HG02759 (cell line): ENCODE results near the gene MSGN1.

Experiments used
- ATAC-seq: cut with Tn5 transposase; IDR thresholded peaks from one replicate; pipeline ENCODE4 v1.9.1; 2021; ENCODE audit warnings: mild to moderate bottlenecking, moderate library complexity; ENCODE audit not compliant: unreplicated experiment

MSGN1 gene

DNA sequence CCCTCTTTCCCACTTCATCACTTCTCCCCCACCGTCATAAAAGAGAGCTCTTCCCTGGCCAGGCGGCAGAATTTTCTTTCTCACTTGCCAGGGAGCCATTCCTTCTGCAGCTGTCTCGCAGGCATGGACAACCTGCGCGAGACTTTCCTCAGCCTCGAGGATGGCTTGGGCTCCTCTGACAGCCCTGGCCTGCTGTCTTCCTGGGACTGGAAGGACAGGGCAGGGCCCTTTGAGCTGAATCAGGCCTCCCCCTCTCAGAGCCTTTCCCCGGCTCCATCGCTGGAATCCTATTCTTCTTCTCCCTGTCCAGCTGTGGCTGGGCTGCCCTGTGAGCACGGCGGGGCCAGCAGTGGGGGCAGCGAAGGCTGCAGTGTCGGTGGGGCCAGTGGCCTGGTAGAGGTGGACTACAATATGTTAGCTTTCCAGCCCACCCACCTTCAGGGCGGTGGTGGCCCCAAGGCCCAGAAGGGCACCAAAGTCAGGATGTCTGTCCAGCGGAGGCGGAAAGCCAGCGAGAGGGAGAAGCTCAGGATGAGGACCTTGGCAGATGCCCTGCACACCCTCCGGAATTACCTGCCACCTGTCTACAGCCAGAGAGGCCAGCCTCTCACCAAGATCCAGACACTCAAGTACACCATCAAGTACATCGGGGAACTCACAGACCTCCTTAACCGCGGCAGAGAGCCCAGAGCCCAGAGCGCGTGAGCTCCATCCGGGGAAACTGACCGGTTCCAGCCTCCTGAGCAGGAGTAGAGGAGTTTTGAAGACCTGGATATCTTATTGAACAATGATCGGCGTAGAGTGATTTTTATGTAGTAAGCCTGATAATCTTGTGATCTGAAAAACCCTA is at the start of gene MSGN1:
Gene MSGN1, plus strand, starts transcription at position 65 of the 850 bp plus-strand sequence. Its CDS starts 59 bp downstream, at position 124.
- no peak for ATAC-seq

- no peak for ATAC-seq
Measured at GRCh38 chr2:17768894-17769293, 47.4 kb upstream of the MSGN1 start.

DNA sequence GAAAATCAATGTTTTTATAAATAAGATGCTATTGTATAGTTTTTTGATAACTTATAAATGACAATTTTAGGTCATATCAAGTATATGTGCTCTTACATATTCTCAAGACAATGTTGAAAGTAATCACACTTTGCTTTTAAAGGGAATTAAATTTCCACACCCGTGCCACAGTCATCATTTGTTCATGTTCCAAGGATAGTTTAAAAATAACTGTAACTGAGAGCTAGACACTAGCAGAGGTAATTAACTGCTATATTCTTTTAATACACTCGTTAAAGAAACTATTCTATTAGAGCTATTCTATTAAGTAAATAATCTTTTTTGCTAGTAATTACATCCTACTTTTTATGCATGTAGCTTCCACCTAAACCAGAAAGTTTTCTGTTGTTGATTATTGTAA is 44.3 kb upstream of the MSGN1 start:
- no peak for ATAC-seq

DNA sequence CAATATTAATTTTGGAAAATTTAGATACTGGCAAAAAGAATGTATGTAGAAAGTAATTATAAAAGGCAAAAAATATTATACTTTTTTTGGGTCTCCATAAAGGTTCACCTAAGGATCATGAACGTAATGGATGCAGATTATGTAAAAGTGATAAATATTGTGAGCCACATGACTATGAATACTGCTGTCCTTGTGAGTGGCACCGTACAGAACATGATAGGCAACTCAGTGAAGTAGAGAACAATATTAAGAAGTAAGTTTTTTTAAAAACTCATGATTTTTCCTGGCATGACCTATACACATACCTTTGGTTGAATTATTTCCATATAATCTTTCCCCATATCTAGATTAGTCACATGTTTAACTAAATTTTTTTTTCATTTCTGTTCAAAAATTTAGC is 43.7 kb upstream of the MSGN1 start:
- ATAC-seq, result no peak

- ATAC-seq, result no peak
Measured at GRCh38 chr2:17780546-17780945, 35.7 kb upstream of the MSGN1 start.

DNA sequence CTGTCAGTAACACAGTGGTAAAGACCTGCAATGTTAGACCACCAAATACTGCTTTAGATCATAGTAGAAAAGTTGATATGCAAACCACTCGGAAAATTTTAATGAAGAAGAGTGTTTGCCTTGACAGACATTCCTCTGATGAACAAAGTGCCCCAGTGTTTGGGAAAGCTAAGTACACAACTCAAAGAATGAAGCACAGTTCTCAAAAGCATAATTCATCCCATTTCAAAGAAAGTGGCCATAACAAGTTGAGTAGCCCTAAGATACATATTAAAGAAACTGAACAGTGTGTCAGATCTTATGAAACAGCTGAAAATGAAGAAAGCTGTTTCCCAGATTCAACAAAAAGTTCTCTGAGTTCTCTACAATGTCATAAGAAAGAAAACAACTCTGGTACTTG is 34.8 kb upstream of the MSGN1 start:
- ATAC-seq, result no peak

DNA sequence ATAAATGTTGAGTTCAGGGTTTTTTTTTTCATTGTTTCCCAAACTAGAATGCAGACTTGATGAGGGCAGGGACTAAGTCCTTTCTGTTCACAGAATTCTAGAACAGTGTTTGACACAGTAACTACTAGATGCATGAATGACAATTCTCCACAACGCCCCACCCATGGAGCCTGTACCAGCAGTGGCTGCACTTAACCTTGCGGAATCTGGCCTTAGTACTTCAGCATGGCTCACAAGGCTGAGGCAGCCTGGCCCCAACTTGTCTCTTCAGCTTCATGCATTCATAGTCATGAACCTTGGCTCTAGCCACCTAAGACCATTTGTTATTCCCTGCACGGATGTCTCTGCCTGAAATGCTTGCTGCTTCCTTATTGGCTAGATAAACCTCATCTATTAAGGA is 29.5 kb upstream of the MSGN1 start:
- no peak for ATAC-seq

DNA sequence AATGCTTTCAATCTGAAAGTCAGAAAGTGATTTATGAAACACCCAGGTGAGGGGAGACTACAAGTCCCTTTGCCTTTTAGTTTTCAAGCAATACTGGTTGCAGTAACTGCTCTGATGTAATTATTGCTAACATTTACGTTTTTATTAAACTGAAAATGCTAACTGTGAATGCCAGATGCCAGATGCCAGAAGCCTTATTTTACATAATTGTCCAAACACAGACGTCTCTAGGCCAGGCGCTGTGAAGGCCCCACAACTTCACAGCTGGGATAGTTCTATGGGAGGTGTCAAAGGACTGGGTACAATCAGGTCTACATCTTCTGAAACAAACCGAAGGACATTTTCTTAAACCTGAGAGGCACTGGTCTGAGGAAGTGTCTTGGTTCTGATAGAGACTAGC is 27.5 kb upstream of the MSGN1 start:
- ATAC-seq, result no peak

GRCh38 chr2:17790536-17790935 is 25.7 kb upstream of the MSGN1 start:
- ATAC-seq, result no peak

DNA sequence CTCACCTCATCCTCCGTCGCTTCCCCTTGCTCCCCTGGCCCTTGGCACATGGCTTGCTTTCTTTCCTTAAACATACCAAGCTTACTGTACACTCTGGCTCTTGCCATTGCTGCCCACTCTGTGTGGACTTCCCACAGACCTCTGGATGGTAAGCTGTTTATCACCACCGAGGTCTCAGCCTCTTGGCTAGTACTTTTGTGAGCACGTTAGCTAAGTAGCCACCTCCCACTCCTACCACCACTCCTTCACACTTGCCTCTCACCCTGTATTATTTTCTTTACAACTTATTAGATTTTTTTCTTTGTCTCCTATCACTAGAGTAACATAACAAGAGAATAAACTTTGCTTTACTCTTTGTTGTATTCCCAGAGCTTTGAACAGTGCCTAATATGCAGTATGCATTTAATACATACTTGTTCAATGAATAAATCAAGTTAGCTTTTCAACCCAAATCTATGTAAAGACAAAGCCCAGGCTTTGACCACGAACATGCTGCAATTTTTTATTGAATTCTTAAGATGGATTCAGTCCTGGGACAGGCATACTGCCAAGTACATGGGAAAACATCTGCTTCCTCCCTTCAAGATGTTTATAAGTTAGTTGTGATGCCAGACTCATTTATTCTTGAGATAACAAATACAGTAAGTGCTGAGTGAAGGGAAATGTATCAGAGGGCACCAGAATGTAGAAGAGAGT is 25.0 kb upstream of the MSGN1 start:
- no peak for ATAC-seq

- no peak for ATAC-seq
Measured at GRCh38 chr2:17791817-17792130, 24.5 kb upstream of the MSGN1 start.

- ATAC-seq, result no peak
Measured at GRCh38 chr2:17792515-17792914, 23.7 kb upstream of the MSGN1 start.

DNA sequence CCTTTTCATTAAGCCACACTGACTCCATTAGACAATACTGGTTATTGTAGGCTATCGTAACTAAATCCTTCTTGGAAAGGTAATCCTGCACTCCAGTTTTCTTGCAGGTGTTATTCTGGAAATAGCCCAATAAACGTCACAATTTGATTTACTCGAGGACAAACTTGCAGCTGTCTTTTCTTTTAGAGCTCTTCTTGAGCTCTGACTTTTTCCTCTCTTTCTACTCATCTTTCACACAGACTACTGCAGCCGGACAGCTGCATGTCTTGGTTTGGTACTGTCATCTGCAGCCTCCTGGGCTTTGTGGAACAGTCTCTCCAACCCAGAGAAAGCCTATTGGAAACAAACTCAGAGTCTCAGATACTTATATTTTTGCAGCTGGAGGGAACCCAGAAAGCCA is 23.0 kb upstream of the MSGN1 start:
- ATAC-seq, result no peak

GRCh38 chr2:17793803-17794354 is 22.4 kb upstream of the MSGN1 start:
- ATAC-seq, result no peak

GRCh38 chr2:17795309-17795708 is 21.0 kb upstream of the MSGN1 start:
- no peak for ATAC-seq

- no peak for ATAC-seq
Measured at GRCh38 chr2:17798338-17798737, 17.9 kb upstream of the MSGN1 start.

- no peak for ATAC-seq
Measured at GRCh38 chr2:17799301-17800120, 16.7 kb upstream of the MSGN1 start.

DNA sequence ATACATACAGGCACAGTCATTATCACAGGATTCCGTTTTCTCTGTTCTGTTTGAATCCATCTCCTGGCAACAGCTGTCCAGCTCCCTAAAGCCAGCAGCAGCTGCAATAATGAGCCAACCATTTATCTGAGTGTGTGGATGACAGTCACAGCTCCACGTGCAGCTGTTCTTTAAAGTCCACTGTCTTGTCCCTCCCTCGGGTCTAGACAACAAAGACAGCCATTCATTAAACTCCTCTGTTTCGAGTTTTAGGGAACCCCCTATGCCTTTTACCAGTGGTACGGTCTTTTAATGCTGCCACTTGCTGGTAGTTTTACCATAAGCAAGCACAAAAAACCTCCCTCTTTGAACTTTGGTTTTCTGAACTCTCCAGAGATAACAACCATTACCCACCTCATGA is 16.0 kb upstream of the MSGN1 start:
- ATAC-seq, result peak; percentile 40

GRCh38 chr2:17800693-17801458 is 15.4 kb upstream of the MSGN1 start:
- ATAC-seq, result no peak

GRCh38 chr2:17803497-17803896 is 12.8 kb upstream of the MSGN1 start:
- ATAC-seq, result no peak

DNA sequence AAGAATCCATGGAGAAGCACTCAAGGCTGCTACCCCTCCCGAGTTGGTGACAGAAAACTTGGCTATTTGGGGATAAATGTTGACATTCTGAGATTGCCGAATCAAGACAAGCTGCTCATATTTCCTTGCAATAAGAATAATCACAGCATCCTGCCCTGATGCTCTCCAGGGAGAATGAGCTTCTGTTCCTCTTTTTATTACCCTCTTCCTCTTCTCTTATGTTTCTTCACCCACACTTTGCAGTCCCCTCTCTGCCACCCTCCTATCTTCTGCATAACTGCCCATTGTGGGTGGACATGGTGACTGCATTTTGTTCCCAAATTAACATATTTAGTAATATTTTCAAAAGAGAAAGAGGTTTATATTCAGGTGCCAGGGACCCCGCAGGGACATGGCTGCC is 11.9 kb upstream of the MSGN1 start:
- peak; percentile 59 for ATAC-seq
